Left lung (tissue), 10 donors: ENCODE data around the gene FNDC3A. TPM values are rescaled to one million over a fixed set of nuclear protein-coding genes. Genes with fewer than 3 reads are reported as not detected.

Source experiments
- ATAC-seq: fragments of 200-7000 bp; cut with Tn5 transposase; one replicate; pipeline ENCODE4 v1.9.1; 2020; ENCODE audit warnings: moderate library complexity
- DNase-seq, 4 donors: peaks; one replicate each; pipeline ENCODE4 v3.0.0-alpha.2; 2013 to 2020
- H3K27ac ChIP-seq, 2 donors: fragments of 200-600 bp; sonication (generic) in 1 of 2; one replicate each; pipeline versions ENCODE4 v1.5.0 to v1.8.0; 2020 to 2021
- H3K27me3 ChIP-seq, 2 donors: fragments of 200-600 bp; sonication (generic) in 1 of 2; one replicate each; pipeline versions ENCODE4 v1.5.0 to v1.8.0; 2020 to 2021
- H3K36me3 ChIP-seq, 2 donors: fragments of 200-600 bp; sonication (generic) in 1 of 2; one replicate each; pipeline versions ENCODE4 v1.5.0 to v1.8.0; 2020 to 2021
- H3K4me1 ChIP-seq, 2 donors: fragments of 200-600 bp; one replicate each; pipeline ENCODE4 v1.8.0; 2021
- H3K4me3 ChIP-seq, 2 donors: fragments of 200-600 bp; sonication (generic) in 1 of 2; one replicate each; pipeline versions ENCODE4 v1.5.0 to v1.8.0; 2020 to 2021; ENCODE audit warnings: mild to moderate bottlenecking in 1 of 2
- H3K9me3 ChIP-seq, 2 donors: fragments of 200-600 bp; sonication (generic) in 1 of 2; one replicate each; pipeline versions ENCODE4 v1.5.0 to v1.8.0; 2020 to 2021
- CTCF ChIP-seq, 2 donors: fragments of 200-600 bp; sonication (generic) in 1 of 2; IDR thresholded peaks; one replicate each; pipeline versions ENCODE4 v1.5.0 to v1.8.0; 2021; ENCODE audit warnings: antibody characterized with exemption in 2 of 2
- intact Hi-C, 2 donors: fragments of 100-400 bp; cut with DNase I; formaldehyde crosslinking; loops; one replicate each; pipeline versions ENCODE4 v1.11.2 to v1.14.2; 2022
- polyA plus RNA-seq, 6 donors: library from polyadenylated mRNA; unstranded; fragments of 120-200 nt; gene quantifications; one replicate each; pipeline ENCODE4 v1.2.1, GENCODE V29; 2013; ENCODE audit not compliant: insufficient read length in 6 of 6
- total RNA-seq, 2 donors: library from RNA; stranded (reverse); fragmentation: NEBNext Ultra II Directional; extraction: Animal tissue kit (Norgen Biotek cat#: 25700); gene quantifications; one replicate each; pipeline ENCODE4 v1.2.1, GENCODE V29; 2021
- donor health status: DM: no; HTN: yes; CAD: no.
- donor health status: DM: no; HTN: no; CAD: no.

FNDC3A gene
- total and polyA plus RNA-seq, 8 donors = 55.5 to 80.5 (median 69.8) TPM

GRCh38 chr13:48949566-48950500, 25.9 kb upstream of the FNDC3A start:
- intact Hi-C loops = no loop called here
- no peak overlapping the region for H3K27ac ChIP-seq
- H3K36me3 ChIP-seq = no peaks in the 10 kb centered on the region
- no peak for ATAC-seq
- no peaks in the 10 kb centered on the region for H3K27me3 ChIP-seq
- H3K4me3 ChIP-seq = no peak overlapping the region
- TF ChIP-seq CTCF (IDR thresholded peaks at IDR 0.05) = no peak
- H3K9me3 ChIP-seq = no peaks in the 10 kb centered on the region
- no peak for DNase-seq
- H3K4me1 ChIP-seq = no peaks in the 10 kb centered on the region

GRCh38 chr13:48950501-48950875, 25.2 kb upstream of the FNDC3A start:
- H3K9me3 ChIP-seq = no peaks in the 10 kb centered on the region
- H3K4me1 ChIP-seq = no peaks in the 10 kb centered on the region
- H3K4me3 ChIP-seq = no peak overlapping the region
- no peak for TF ChIP-seq CTCF (IDR thresholded peaks at IDR 0.05)
- intact Hi-C loops = no loop called here
- H3K36me3 ChIP-seq = no peaks in the 10 kb centered on the region
- DNase-seq = no peak
- ATAC-seq = no peak
- no peaks in the 10 kb centered on the region for H3K27me3 ChIP-seq
- no peak overlapping the region for H3K27ac ChIP-seq

- no peaks in the 10 kb centered on the region for H3K4me1 ChIP-seq
- no peaks in the 10 kb centered on the region for H3K9me3 ChIP-seq
- intact Hi-C loops = no loop called here
- DNase-seq (no peak), ATAC-seq (no peak)
- no peaks in the 10 kb centered on the region for H3K36me3 ChIP-seq
- no peak for TF ChIP-seq CTCF (IDR thresholded peaks at IDR 0.05)
- H3K27ac ChIP-seq = no peak overlapping the region
- no peak overlapping the region for H3K4me3 ChIP-seq
- H3K27me3 ChIP-seq = no peaks in the 10 kb centered on the region
These were observed 21.6 kb upstream of the FNDC3A start for GRCh38 chr13:48954081-48954480.

GRCh38 chr13:48955536-48955935, 20.2 kb upstream of the FNDC3A start:
- Histone ChIP-seq H3K27ac (no peak overlapping the region), H3K36me3 (no peaks in the 10 kb centered on the region), H3K4me3 (no peak overlapping the region), H3K27me3 (no peaks in the 10 kb centered on the region), H3K4me1 (no peaks in the 10 kb centered on the region), H3K9me3 (no peaks in the 10 kb centered on the region)
- TF ChIP-seq CTCF (IDR thresholded peaks at IDR 0.05) = no peak
- no peak for DNase-seq
- intact Hi-C loops = no loop called here
- ATAC-seq = no peak

- Histone ChIP-seq H3K9me3 (no peaks in the 10 kb centered on the region), H3K4me3 (no peak overlapping the region), H3K27me3 (no peaks in the 10 kb centered on the region), H3K4me1 (no peaks in the 10 kb centered on the region), H3K27ac (no peak overlapping the region), H3K36me3 (no peaks in the 10 kb centered on the region)
- no peak for DNase-seq
- intact Hi-C loops = no loop called here
- TF ChIP-seq CTCF (IDR thresholded peaks at IDR 0.05) = no peak
- ATAC-seq = no peak
These were observed 14.3 kb upstream of the FNDC3A start for GRCh38 chr13:48961379-48961778.
